H9 (cell line): ENCODE results near the gene TMEM270. TPM values are rescaled to one million over a fixed set of nuclear protein-coding genes. Genes with fewer than 3 reads are reported as not detected.
A peak's percentile ranks its signal among the peaks of the same experiment; 100 is the strongest.

Source experiments
- DNase-seq: peaks from one replicate; pipeline ENCODE4 v3.0.0-alpha.2; 2017
- H2AFZ ChIP-seq: one replicate; pipeline ENCODE4 v1.6.1; 2013; ENCODE audit warnings: mild to moderate bottlenecking, low read length, control low read depth, moderate library complexity
- H2AK5ac ChIP-seq: 2 replicates; pipeline ENCODE4 v1.6.1; 2013; ENCODE audit warnings: low read length, control low read depth, mixed read lengths; ENCODE audit not compliant: insufficient read length
- H2BK120ac ChIP-seq: one replicate; pipeline ENCODE4 v1.6.1; 2013; ENCODE audit warnings: low read depth, mild to moderate bottlenecking, low read length, control low read depth, inconsistent platforms; ENCODE audit not compliant: poor library complexity, severe bottlenecking
- H2BK12ac ChIP-seq: 2 replicates; pipeline ENCODE4 v1.6.1; 2013; ENCODE audit warnings: low read length, control low read depth, mixed read lengths, low read depth; ENCODE audit not compliant: insufficient read length
- H2BK15ac ChIP-seq: 2 replicates; pipeline ENCODE4 v1.6.1; 2013; ENCODE audit warnings: low read depth, low read length, control low read depth
- H2BK20ac ChIP-seq: one replicate; pipeline ENCODE4 v1.6.1; 2013; ENCODE audit warnings: low read depth, mild to moderate bottlenecking, low read length, control low read depth, inconsistent platforms; ENCODE audit not compliant: poor library complexity, severe bottlenecking
- H2BK5ac ChIP-seq: 2 replicates; pipeline ENCODE4 v1.6.1; 2013; ENCODE audit warnings: low read length, control low read depth, mixed read lengths; ENCODE audit not compliant: insufficient read length
- H3K14ac ChIP-seq: 2 replicates; pipeline ENCODE4 v1.6.1; 2013; ENCODE audit warnings: low read length, control low read depth; ENCODE audit not compliant: insufficient read depth
- H3K18ac ChIP-seq: 2 replicates; pipeline ENCODE4 v1.6.1; 2013; ENCODE audit warnings: low read depth, mild to moderate bottlenecking, mixed read lengths, low read length, control low read depth; ENCODE audit not compliant: insufficient read length
- H3K23ac ChIP-seq: 2 replicates; pipeline ENCODE4 v1.6.1; 2013; ENCODE audit warnings: low read length, control low read depth, mixed read lengths, low read depth; ENCODE audit not compliant: insufficient read length
- H3K23me2 ChIP-seq: 2 replicates; pipeline ENCODE4 v1.6.1; 2013; ENCODE audit warnings: low read depth, mild to moderate bottlenecking, mixed read lengths, low read length, control low read depth; ENCODE audit not compliant: insufficient read length, poor library complexity, severe bottlenecking
- H3K27ac ChIP-seq: 2 replicates; pipeline ENCODE4 v1.5.1; 2013; ENCODE audit warnings: low read length, control low read depth, mixed read lengths, low read depth; ENCODE audit not compliant: insufficient read length
- H3K27me3 ChIP-seq: 2 replicates; pipeline ENCODE4 v1.6.1; 2013; ENCODE audit warnings: low read length, control low read depth, inconsistent platforms; ENCODE audit not compliant: insufficient read depth
- H3K4ac ChIP-seq: 2 replicates; pipeline ENCODE4 v1.6.1; 2013; ENCODE audit warnings: low read depth, mild to moderate bottlenecking, control low read depth, inconsistent platforms, low read length, moderate library complexity
- H3K4me1 ChIP-seq: 2 replicates; pipeline ENCODE4 v1.6.1; 2013; ENCODE audit warnings: low read length, control low read depth, inconsistent platforms; ENCODE audit not compliant: insufficient read depth
- H3K4me2 ChIP-seq: 2 replicates; pipeline ENCODE4 v1.6.1; 2013; ENCODE audit warnings: low read length, control low read depth, mixed read lengths; ENCODE audit not compliant: insufficient read length, insufficient read depth
- H3K56ac ChIP-seq: 2 replicates; pipeline ENCODE4 v1.6.1; 2013; ENCODE audit warnings: low read depth, mild to moderate bottlenecking, mixed read lengths, low read length, control low read depth; ENCODE audit not compliant: insufficient read length
- H3K79me1 ChIP-seq: 2 replicates; pipeline ENCODE4 v1.6.1; 2013; ENCODE audit warnings: low read depth, mild to moderate bottlenecking, moderate library complexity, low read length, control low read depth, inconsistent platforms; ENCODE audit not compliant: insufficient read depth, poor library complexity, severe bottlenecking
- H3K79me2 ChIP-seq: 2 replicates; pipeline ENCODE4 v1.6.1; 2013; ENCODE audit warnings: low read length, control low read depth, inconsistent platforms; ENCODE audit not compliant: insufficient read depth
- H3K9ac ChIP-seq: 2 replicates; pipeline ENCODE4 v1.6.1; 2013; ENCODE audit warnings: low read length, control low read depth, mixed read lengths; ENCODE audit not compliant: insufficient read length; ENCODE audit errors: extremely low read depth
- H3K9me3 ChIP-seq: one replicate; pipeline ENCODE4 v1.6.1; 2013; ENCODE audit warnings: low read depth, low read length, inconsistent platforms; ENCODE audit not compliant: control insufficient read depth
- H3T11ph ChIP-seq: one replicate; pipeline ENCODE4 v1.6.1; 2013; ENCODE audit warnings: mild to moderate bottlenecking, low read length, control low read depth, inconsistent platforms
- H4K20me1 ChIP-seq: one replicate; pipeline ENCODE4 v1.6.1; 2013; ENCODE audit not compliant: control insufficient read depth, insufficient read length, insufficient read depth
- H4K5ac ChIP-seq: 2 replicates; pipeline ENCODE4 v1.6.1; 2013; ENCODE audit warnings: low read depth, mild to moderate bottlenecking, mixed read lengths, low read length, control low read depth; ENCODE audit not compliant: insufficient read length
- H4K8ac ChIP-seq: replicated peaks from 2 replicates; pipeline ENCODE4 v1.6.1; 2013; ENCODE audit warnings: low read length, control low read depth, mixed read lengths, low read depth; ENCODE audit not compliant: insufficient read length
- H4K91ac ChIP-seq: 2 replicates; pipeline ENCODE4 v1.6.1; 2013; ENCODE audit warnings: low read depth, mild to moderate bottlenecking, moderate library complexity, mixed read lengths, low read length, control low read depth; ENCODE audit not compliant: insufficient read length
- H3K27ac Mint-ChIP-seq, 3 experiments: 2 replicates in 2 of 3; 3 replicates in 1 of 3; pipeline ENCODE4 v1.8.0; 2020 to 2021; ENCODE audit warnings: mixed read lengths in 3 of 3, mild to moderate bottlenecking in 1 of 3, moderate library complexity in 1 of 3
- H3K27me3 Mint-ChIP-seq: 2 replicates; pipeline ENCODE4 v1.8.0; 2021; ENCODE audit warnings: low read depth, mild to moderate bottlenecking, moderate library complexity, mixed read lengths
- H3K36me3 Mint-ChIP-seq, 3 experiments: 2 replicates in 2 of 3; 3 replicates in 1 of 3; pipeline ENCODE4 v1.8.0; 2020 to 2021; ENCODE audit warnings: low read depth in 3 of 3, mixed read lengths in 3 of 3; ENCODE audit not compliant: insufficient read depth in 1 of 3
- H3K4me1 Mint-ChIP-seq, 2 experiments: 2 replicates each; pipeline ENCODE4 v1.8.0; 2020; ENCODE audit warnings: mixed read lengths in 2 of 2
- H3K4me3 Mint-ChIP-seq, 2 experiments: 2 replicates in 1 of 2; 3 replicates in 1 of 2; pipeline ENCODE4 v1.8.0; 2020 to 2021; ENCODE audit warnings: mild to moderate bottlenecking in 2 of 2, mixed read lengths in 2 of 2, moderate library complexity in 1 of 2
- H3K9me3 Mint-ChIP-seq, 2 experiments: 2 replicates in 1 of 2; 3 replicates in 1 of 2; pipeline ENCODE4 v1.8.0; 2020; ENCODE audit warnings: mild to moderate bottlenecking in 2 of 2, mixed read lengths in 2 of 2, moderate library complexity in 1 of 2
- CTCF ChIP-seq: fragments of 200-600 bp; sonication (generic); conservative IDR thresholded peaks from 3 replicates; pipeline ENCODE4 v1.8.0; 2021; ENCODE audit warnings: antibody characterized with exemption, mild to moderate bottlenecking
- WGBS: extraction: QIAGEN DNeasy Blood & Tissue Kit; methylation state at CpG from one replicate; pipeline ENCODE4 v1.1.7; 2013; ENCODE audit warnings: missing lambda C conversion rate, low lambda C conversion rate, mixed read lengths; ENCODE audit not compliant: insufficient read length; ENCODE audit errors: extremely low coverage; 5-methylcytosine and 5-hydroxymethylcytosine counted together
- total RNA-seq: library from RNA; stranded (reverse); gene quantifications from 2 replicates; pipeline ENCODE4 v1.2.1, GENCODE V29; 2021

The TMEM270 gene
- total RNA-seq, 1 experiment from 2014 or later = not detected

GRCh38 chr7:73865738-73866445, 4.9 kb downstream of the TMEM270 start:
- Histone ChIP-seq H4K20me1 (no peaks in the 10 kb centered on the region), H3K9me3 (no peaks in the 10 kb centered on the region), H3K4me2 (no peak overlapping the region), H2AK5ac (no peak overlapping the region), H3T11ph (no peak overlapping the region), H3K23ac (no peak overlapping the region), H3K56ac (no peak overlapping the region), H3K23me2 (no peaks in the 10 kb centered on the region), H3K4ac (no peak overlapping the region), H2AFZ (no peak overlapping the region), H3K79me2 (no peaks in the 10 kb centered on the region), H2BK20ac (no peak overlapping the region), H3K27ac (no peak overlapping the region), H4K8ac (no peak overlapping the region), H4K5ac (no peak overlapping the region), H2BK5ac (no peak overlapping the region), H2BK12ac (no peak overlapping the region), H3K4me1 (no peaks in the 10 kb centered on the region; the same call in 1 of the 2 replicates), H3K9ac (no peak overlapping the region), H2BK15ac (no peak overlapping the region), H3K27me3 (no peaks in the 10 kb centered on the region), H3K14ac (no peak overlapping the region), H3K79me1 (no peaks in the 10 kb centered on the region), H4K91ac (no peak overlapping the region), H3K18ac (no peak overlapping the region), H2BK120ac (no peak overlapping the region)
- Mint-ChIP-seq H3K36me3 (no peaks in the 10 kb centered on the region; a peak in 1 of 7 replicates), H3K9me3 (no peaks in the 10 kb centered on the region; a peak in 1 of 5 replicates), H3K27ac (no peak overlapping the region; a peak in 1 of 7 replicates), H3K4me3 (no peak overlapping the region; a peak in 1 of 5 replicates), H3K4me1 (peaks cover 6 to 15% of the 10 kb centered on the region in 2 experiments), H3K27me3 (no peaks in the 10 kb centered on the region)
- WGBS = no CpG with 5 or more reads among the region's 6 CpGs
- DNase-seq = peak; percentile 42
- peak; percentile 80 for TF ChIP-seq CTCF
